CD4-positive, alpha-beta T cell treated with Interferon alpha-2 for 1 hour (primary cell): Measurements from ENCODE around the gene SMIM23.
"Not testable (repeated sequence)": the region's sequence is repeated elsewhere in the genome, so short reads cannot be mapped to it uniquely, and the experiment has no call there.

ENCODE experiments used
- DNase-seq, 2 donors: peaks; one replicate each; pipeline ENCODE4 v3.0.0-alpha.2; 2020 to 2022

The SMIM23 gene

GRCh38 chr5:171774418-171774817, 11.2 kb upstream of the SMIM23 start:
- DNase-seq: no peak

DNA sequence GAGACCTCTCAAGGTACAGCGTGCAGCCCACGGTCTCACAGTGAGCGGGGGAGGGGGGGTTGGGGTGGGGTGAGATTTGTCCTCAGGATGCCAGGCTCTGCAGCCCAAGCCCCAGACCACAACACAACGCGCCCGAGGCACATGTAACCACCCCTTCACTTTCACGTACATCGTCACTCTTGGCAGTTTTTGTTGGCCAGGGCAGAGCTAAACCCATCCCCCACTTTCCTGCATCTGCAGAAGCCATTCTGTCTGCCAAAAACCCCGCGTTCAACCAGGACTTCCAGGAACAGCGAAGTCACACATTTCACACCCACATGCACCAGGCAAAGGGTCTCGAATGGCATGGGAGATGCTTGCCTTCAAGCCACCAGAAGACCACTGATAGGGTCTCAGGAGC, 9.4 kb upstream of the SMIM23 start:
- no peak for DNase-seq

GRCh38 chr5:171776770-171777759, 8.6 kb upstream of the SMIM23 start:
- no peak for DNase-seq

GRCh38 chr5:171781744-171782143, 3.9 kb upstream of the SMIM23 start:
- not testable (repeated sequence) for DNase-seq

- DNase-seq: no peak
These were observed 3.2 kb upstream of the SMIM23 start for GRCh38 chr5:171782332-171782966.

GRCh38 chr5:171783051-171783450, 2.6 kb upstream of the SMIM23 start:
- DNase-seq: no peak

GRCh38 chr5:171789353-171789752, 3.7 kb downstream of the SMIM23 start:
- no peak for DNase-seq

- no peak for DNase-seq
These were observed 4.8 kb downstream of the SMIM23 start for GRCh38 chr5:171790408-171790807.

- no peak for DNase-seq
These were observed 8.9 kb downstream of the SMIM23 start for GRCh38 chr5:171794470-171794960.

GRCh38 chr5:171795381-171795780, 9.8 kb downstream of the SMIM23 start:
- DNase-seq: no peak

- DNase-seq: no peak
These were observed 10.8 kb downstream of the SMIM23 start for GRCh38 chr5:171796436-171796835.

- no peak for DNase-seq
These were observed 11.9 kb downstream of the SMIM23 start for GRCh38 chr5:171797543-171797942.

- no peak for DNase-seq
These were observed 12.8 kb downstream of the SMIM23 start for GRCh38 chr5:171798418-171798817.

DNA sequence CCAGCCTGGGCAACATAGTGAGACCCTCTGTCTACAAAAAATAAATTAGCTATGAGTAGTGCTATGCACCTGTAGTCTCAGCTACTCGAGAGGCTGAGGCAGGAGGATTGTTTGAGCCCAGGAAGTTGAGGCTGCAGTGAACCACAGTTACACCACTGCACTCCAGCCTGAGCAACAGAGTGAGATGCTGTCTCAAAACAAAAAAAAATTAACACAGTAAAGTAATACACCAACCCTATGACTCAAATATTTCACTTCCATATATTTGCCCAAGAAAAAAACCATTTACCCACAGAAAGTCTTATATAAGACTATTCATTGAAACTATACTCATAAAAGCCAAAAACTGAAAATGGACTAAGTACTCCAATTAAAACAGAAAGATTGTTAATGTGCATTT, 16.2 kb downstream of the SMIM23 start:
- DNase-seq: no peak

GRCh38 chr5:171805746-171806145, 20.1 kb downstream of the SMIM23 start:
- DNase-seq: no peak

DNA sequence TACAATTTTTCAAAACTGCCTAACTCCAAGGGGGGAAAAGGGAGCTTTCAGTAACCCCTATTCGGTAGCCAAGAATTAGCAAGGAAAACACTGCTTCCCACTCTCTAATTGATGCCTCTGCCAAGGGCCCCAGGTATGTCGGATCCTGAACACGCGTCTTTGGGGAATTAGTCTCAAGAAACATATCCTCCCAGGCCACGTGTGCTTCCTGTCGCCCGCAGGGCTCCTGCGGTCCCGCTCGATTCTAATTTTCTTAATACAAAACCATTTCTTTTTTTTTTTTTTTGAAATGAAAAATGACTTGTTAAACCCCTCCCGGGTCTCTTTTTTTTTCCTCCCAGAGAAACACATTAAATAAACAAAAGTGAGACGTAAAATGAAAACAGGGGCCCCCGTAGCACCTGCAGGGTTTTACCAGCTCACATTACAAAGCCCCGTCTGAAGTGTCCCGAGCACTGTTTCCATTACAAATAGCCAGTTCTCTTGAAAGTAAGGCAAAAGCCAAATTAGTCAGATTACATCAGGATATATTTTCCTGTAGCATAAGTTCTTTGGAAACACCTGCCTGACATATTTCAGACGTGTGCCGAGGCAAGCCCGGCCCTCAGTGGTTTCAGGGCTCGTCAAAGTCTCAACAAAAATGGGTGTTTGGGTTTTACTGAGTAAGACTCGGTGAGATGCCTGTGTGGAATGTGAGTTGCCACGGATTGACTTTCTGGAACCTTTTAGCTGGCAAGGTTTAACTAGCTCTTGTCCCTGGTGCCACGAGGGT, 21.5 kb downstream of the SMIM23 start:
- no peak for DNase-seq

DNA sequence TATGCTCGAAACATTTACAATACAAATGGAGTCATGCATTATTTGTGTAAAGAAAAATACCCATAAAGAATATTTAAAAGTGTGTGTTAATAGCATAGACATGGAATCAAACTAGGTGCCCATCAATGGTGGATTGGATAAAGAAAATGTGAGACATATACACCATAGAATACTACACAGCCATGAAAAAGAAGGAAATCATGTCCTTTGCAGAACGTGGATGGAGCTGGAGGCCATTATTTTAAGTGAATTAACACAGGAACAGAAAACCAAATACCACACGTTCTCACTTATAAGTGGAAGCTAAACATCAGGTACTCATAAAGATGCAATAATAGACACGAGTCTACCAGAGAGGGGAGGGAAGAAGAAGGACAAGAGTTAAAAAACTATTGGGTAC, 22.8 kb downstream of the SMIM23 start:
- DNase-seq: no peak

GRCh38 chr5:171808951-171809350, 23.3 kb downstream of the SMIM23 start:
- DNase-seq: no peak

DNA sequence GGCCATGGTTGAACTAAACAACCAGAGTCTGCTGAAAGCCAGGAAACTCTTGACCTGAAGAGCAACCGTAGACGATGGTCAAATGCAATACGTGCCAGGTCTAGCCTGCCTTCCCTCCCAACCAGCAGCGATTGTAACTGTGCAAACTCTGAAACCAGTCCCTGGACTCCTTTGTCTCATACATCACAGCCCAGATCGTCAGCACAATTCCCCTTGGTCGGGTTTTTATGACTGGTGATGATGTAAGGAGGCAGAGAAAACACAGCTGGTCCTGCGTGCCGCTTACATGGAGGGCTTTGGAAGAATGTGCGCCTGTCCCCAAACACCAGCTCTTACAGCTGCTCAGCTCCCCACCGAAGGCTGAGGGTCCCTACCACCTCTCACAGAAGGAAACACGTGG, 24.6 kb downstream of the SMIM23 start:
- no peak for DNase-seq

GRCh38 chr5:171813270-171813669, 27.7 kb downstream of the SMIM23 start:
- no peak for DNase-seq

GRCh38 chr5:171813813-171814490, 28.3 kb downstream of the SMIM23 start:
- DNase-seq: no peak

GRCh38 chr5:171816666-171817065, 31.0 kb downstream of the SMIM23 start:
- DNase-seq: no peak

DNA sequence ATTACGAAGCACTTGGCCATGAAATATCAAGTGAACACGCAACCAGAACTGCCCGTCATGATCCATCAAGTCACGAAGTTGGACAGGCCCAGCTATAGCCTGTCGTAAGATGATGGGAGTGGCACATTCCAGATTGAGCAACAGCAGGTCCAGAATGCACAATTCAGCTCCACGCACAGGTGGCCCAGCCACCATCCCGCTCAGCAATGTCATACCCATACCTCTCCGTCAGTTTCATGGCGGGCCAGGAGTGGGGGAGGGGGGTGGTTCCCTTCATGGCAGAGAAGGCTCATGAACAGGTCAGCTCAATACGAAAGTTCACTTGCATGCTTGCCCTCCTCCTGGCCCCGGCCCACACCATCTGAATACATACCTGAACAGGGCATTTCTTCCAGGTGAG, 34.9 kb downstream of the SMIM23 start:
- DNase-seq: no peak
